HepG2 (cell line): ENCODE results near the gene NAALADL1. TPM values are rescaled to one million over a fixed set of nuclear protein-coding genes. Genes with fewer than 3 reads are reported as not detected.

Source experiments
- ARID4A ChIP-seq: sonication (generic); formaldehyde crosslinking; IDR thresholded peaks from 2 replicates; pipeline ENCODE4 v1.5.0; 2020; ENCODE audit warnings: mild to moderate bottlenecking, missing genetic modification reagents, borderline replicate concordance
- CBFB ChIP-seq: sonication (generic); formaldehyde crosslinking; IDR thresholded peaks from 2 replicates; pipeline ENCODE4 v1.4.0; 2020; ENCODE audit warnings: missing genetic modification reagents
- CEBPZ ChIP-seq: IDR thresholded peaks from 2 replicates; pipeline ENCODE4 v1.6.1; 2012; ENCODE audit warnings: low read length, improper control_type of control experiment
- ERF ChIP-seq: IDR thresholded peaks from 2 replicates; pipeline ENCODE4 v1.6.1; 2018; ENCODE audit warnings: missing biosample characterization, missing genetic modification reagents
- MTA3 ChIP-seq: sonication (generic); formaldehyde crosslinking; IDR thresholded peaks from 2 replicates; pipeline ENCODE4 v1.4.0; 2020; ENCODE audit warnings: missing genetic modification reagents
- PITX1 ChIP-seq: sonication (generic); formaldehyde crosslinking; IDR thresholded peaks from 2 replicates; pipeline ENCODE4 v1.5.1; 2020; ENCODE audit warnings: mild to moderate bottlenecking, missing genetic modification reagents
- RFX3 ChIP-seq: IDR thresholded peaks from 2 replicates; pipeline ENCODE4 v1.6.1; 2016; ENCODE audit warnings: missing biosample characterization, missing genetic modification reagents
- SMAD1 ChIP-seq: sonication (generic); formaldehyde crosslinking; IDR thresholded peaks from 2 replicates; pipeline ENCODE4 v1.4.0; 2020; ENCODE audit warnings: missing genetic modification reagents, low read depth, mild to moderate bottlenecking, borderline replicate concordance
- SRF ChIP-seq: IDR thresholded peaks from 2 replicates; pipeline ENCODE4 v1.6.1; 2011; ENCODE audit warnings: mild to moderate bottlenecking, low read depth, low read length, moderate library complexity
- SYNCRIP ChIP-seq: fragments of 200-400 bp; formaldehyde crosslinking; IDR thresholded peaks from 2 replicates; pipeline ENCODE4 v1.6.1; 2018; ENCODE audit warnings: mild to moderate bottlenecking, low read depth, low read length; ENCODE audit not compliant: insufficient read depth
- THYN1 ChIP-seq: sonication (generic); formaldehyde crosslinking; IDR thresholded peaks from 2 replicates; pipeline ENCODE4 v1.8.1; 2023; ENCODE audit warnings: low read depth, mild to moderate bottlenecking, moderate library complexity, missing genetic modification reagents, borderline replicate concordance
- ZFP36L2 ChIP-seq: sonication (generic); formaldehyde crosslinking; IDR thresholded peaks from 2 replicates; pipeline ENCODE4 v1.4.0; 2020; ENCODE audit warnings: missing genetic modification reagents
- ZFP82 ChIP-seq: sonication (generic); formaldehyde crosslinking; IDR thresholded peaks from 2 replicates; pipeline ENCODE4 v1.5.1; 2020; ENCODE audit warnings: mild to moderate bottlenecking, missing genetic modification reagents, borderline replicate concordance
- ZNF260 ChIP-seq: sonication (generic); formaldehyde crosslinking; IDR thresholded peaks from 2 replicates; pipeline ENCODE4 v1.4.0; 2020; ENCODE audit warnings: missing genetic modification reagents, low read depth, mild to moderate bottlenecking, borderline replicate concordance
- ZNF30 ChIP-seq: sonication (generic); formaldehyde crosslinking; IDR thresholded peaks from 2 replicates; pipeline ENCODE4 v1.5.0; 2020; ENCODE audit warnings: mild to moderate bottlenecking, missing genetic modification reagents
- ZNF317 ChIP-seq: sonication (generic); formaldehyde crosslinking; IDR thresholded peaks from 2 replicates; pipeline ENCODE4 v1.5.0; 2020; ENCODE audit warnings: mild to moderate bottlenecking, missing genetic modification reagents
- ZNF605 ChIP-seq: sonication (generic); formaldehyde crosslinking; IDR thresholded peaks from 2 replicates; pipeline ENCODE4 v1.8.0; 2022; ENCODE audit warnings: mild to moderate bottlenecking, missing genetic modification reagents
- ZNF644 ChIP-seq: IDR thresholded peaks from 2 replicates; pipeline ENCODE4 v1.6.1; 2016; ENCODE audit warnings: low read depth
- ZNF710 ChIP-seq: sonication (generic); formaldehyde crosslinking; IDR thresholded peaks from 2 replicates; pipeline ENCODE4 v1.5.0; 2020; ENCODE audit warnings: mild to moderate bottlenecking, missing genetic modification reagents, borderline replicate concordance
- ZSCAN21 ChIP-seq: sonication (generic); formaldehyde crosslinking; IDR thresholded peaks from 2 replicates; pipeline ENCODE4 v1.8.0; 2022; ENCODE audit warnings: mild to moderate bottlenecking, missing genetic modification reagents, moderate library complexity, borderline replicate concordance
- polyA plus RNA-seq, 8 experiments: library from polyadenylated mRNA; depleted of rRNA in 3 of 8; stranded (reverse) in 7 of 8; unstranded in 1 of 8; fragments of >200 nt; fragmentation: Illumina TruSeq in 4 of 8; extraction: Trizol in 4 of 8; gene quantifications; 2 replicates each; pipeline versions ENCODE4 v1.2.1 to v1.2.3, GENCODE V29; 2011 to 2016; ENCODE audit warnings: low read depth in 4 of 8, missing spikeins in 1 of 8, mixed read lengths in 1 of 8; ENCODE audit not compliant: insufficient read depth in 1 of 8
- total RNA-seq, 5 experiments: library from RNA; depleted of rRNA; stranded (reverse); fragments of >200 nt; fragmentation: Illumina TruSeq; extraction: Trizol; gene quantifications; 2 replicates each; pipeline ENCODE4 v1.2.3, GENCODE V29; 2016; ENCODE audit warnings: low read depth in 1 of 5

The NAALADL1 gene
- total and polyA plus RNA-seq, 2 of the 13 experiments (the other 11 are each of a cell fraction or from before 2014, with no cell fraction given) = 9.3 to 33.9 TPM

- TF ChIP-seq CEBPZ = no peak
- TF ChIP-seq ZNF317 (CRISPR knock-in tag) = peak; percentile 50; the same call in 1 of the 2 replicates
- no peak; the same call in 1 of the 2 replicates for TF ChIP-seq ZFP82 (CRISPR knock-in tag)
- 0 out of 2 replicates have a peak, but pooled peaks have one; percentile 30 for TF ChIP-seq PITX1 (CRISPR knock-in tag)
- no peak for TF ChIP-seq ZNF644 (CRISPR knock-in tag)
- TF ChIP-seq CBFB (CRISPR knock-in tag) = 0 out of 2 replicates have a peak, but pooled peaks have one; percentile 10
- TF ChIP-seq ARID4A (CRISPR knock-in tag) = peak; percentile 73; the same call in 1 of the 2 replicates
- TF ChIP-seq ZNF605 = peak; percentile 52; the same call in 1 of the 2 replicates
- no peak for TF ChIP-seq ZSCAN21 (CRISPR knock-in tag)
- no peak for TF ChIP-seq THYN1
- no peak for TF ChIP-seq ZNF260 (CRISPR knock-in tag)
- no peak for TF ChIP-seq ZFP36L2 (CRISPR knock-in tag)
- no peak for TF ChIP-seq SYNCRIP
- no peak; the same call in 1 of the 2 replicates for TF ChIP-seq SMAD1 (CRISPR knock-in tag)
- TF ChIP-seq MTA3 = no peak
- TF ChIP-seq ZNF30 = no peak
- no peak for TF ChIP-seq SRF
- TF ChIP-seq RFX3 (CRISPR knock-in tag) = no peak
- TF ChIP-seq ERF (CRISPR knock-in tag) = peak; percentile 78; the same call in 1 of the 2 replicates
- TF ChIP-seq ZNF710 (CRISPR knock-in tag) = no peak; the same call in 1 of the 2 replicates
These were observed 44.2 kb downstream of the NAALADL1 start, which contains the start of gene ARL2 (continued) for GRCh38 chr11:65013888-65014725.
